Measurements from ENCODE around the gene KBTBD13. TPM values are rescaled to one million over a fixed set of nuclear protein-coding genes. Genes with fewer than 3 reads are reported as not detected.

KBTBD13 gene
- total RNA-seq, 1 experiment from 2014 or later, result not detected

DNA sequence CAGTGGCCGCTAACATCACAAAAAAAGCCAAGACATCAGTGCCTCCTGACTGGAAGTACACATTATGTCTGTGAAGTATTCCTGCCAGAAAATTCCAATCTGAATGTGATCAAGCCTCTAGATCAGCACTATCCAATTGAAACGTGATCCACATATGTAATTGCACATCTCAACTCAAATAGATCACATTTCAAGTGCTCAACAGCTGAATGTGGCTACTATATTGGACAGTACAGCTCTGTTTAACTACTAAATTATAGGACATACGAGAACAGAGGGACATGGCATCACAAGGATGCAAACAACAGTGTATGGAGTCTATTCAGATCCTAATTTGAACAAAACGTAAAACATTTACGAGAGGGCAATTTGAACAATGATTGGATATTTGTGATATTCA, 39.0 kb downstream of the KBTBD13 start:
- Histone ChIP-seq H3K27me3 (ENCODE audit: control insufficient read depth, insufficient read depth, low read length) (no peaks in the 10 kb centered on the region), H3K27ac (ENCODE audit: low read length) (no peak overlapping the region), H3K9me3 (ENCODE audit: control insufficient read depth, insufficient read depth, low read depth, low read length) (no peaks in the 10 kb centered on the region), H3K4me3 (ENCODE audit: low read depth in 2 of 2, low read length in 2 of 2) (no peak overlapping the region), H3K36me3 (ENCODE audit: control insufficient read depth, insufficient read depth, low read length) (peaks cover 12% of the 10 kb centered on the region), H3K4me1 (ENCODE audit: control insufficient read depth, insufficient read depth, low read length) (no peaks in the 10 kb centered on the region)
- CTCF ChIA-PET, result interaction anchor here (0.6 kb wide), 1 partner anchor 84 kb away, joined by 5 read pairs; no protein-coding TSS in a partner anchor
- ATAC-seq, result no peak
- TF ChIP-seq, protein P1, sequence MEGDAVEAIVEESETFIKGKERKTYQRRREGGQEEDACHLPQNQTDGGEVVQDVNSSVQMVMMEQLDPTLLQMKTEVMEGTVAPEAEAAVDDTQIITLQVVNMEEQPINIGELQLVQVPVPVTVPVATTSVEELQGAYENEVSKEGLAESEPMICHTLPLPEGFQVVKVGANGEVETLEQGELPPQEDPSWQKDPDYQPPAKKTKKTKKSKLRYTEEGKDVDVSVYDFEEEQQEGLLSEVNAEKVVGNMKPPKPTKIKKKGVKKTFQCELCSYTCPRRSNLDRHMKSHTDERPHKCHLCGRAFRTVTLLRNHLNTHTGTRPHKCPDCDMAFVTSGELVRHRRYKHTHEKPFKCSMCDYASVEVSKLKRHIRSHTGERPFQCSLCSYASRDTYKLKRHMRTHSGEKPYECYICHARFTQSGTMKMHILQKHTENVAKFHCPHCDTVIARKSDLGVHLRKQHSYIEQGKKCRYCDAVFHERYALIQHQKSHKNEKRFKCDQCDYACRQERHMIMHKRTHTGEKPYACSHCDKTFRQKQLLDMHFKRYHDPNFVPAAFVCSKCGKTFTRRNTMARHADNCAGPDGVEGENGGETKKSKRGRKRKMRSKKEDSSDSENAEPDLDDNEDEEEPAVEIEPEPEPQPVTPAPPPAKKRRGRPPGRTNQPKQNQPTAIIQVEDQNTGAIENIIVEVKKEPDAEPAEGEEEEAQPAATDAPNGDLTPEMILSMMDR (IDR thresholded peaks at IDR 0.05), result no peak
- TF ChIP-seq, protein P2, sequence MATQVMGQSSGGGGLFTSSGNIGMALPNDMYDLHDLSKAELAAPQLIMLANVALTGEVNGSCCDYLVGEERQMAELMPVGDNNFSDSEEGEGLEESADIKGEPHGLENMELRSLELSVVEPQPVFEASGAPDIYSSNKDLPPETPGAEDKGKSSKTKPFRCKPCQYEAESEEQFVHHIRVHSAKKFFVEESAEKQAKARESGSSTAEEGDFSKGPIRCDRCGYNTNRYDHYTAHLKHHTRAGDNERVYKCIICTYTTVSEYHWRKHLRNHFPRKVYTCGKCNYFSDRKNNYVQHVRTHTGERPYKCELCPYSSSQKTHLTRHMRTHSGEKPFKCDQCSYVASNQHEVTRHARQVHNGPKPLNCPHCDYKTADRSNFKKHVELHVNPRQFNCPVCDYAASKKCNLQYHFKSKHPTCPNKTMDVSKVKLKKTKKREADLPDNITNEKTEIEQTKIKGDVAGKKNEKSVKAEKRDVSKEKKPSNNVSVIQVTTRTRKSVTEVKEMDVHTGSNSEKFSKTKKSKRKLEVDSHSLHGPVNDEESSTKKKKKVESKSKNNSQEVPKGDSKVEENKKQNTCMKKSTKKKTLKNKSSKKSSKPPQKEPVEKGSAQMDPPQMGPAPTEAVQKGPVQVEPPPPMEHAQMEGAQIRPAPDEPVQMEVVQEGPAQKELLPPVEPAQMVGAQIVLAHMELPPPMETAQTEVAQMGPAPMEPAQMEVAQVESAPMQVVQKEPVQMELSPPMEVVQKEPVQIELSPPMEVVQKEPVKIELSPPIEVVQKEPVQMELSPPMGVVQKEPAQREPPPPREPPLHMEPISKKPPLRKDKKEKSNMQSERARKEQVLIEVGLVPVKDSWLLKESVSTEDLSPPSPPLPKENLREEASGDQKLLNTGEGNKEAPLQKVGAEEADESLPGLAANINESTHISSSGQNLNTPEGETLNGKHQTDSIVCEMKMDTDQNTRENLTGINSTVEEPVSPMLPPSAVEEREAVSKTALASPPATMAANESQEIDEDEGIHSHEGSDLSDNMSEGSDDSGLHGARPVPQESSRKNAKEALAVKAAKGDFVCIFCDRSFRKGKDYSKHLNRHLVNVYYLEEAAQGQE (IDR thresholded peaks at IDR 0.05; ENCODE audit: insufficient read depth in 1 of 2, low read depth in 2 of 2, low read length in 1 of 2), result no peak
- no peak for TF ChIP-seq POLR2AphosphoS5 (IDR thresholded peaks at IDR 0.05; ENCODE audit: low read depth, low read length)
- no peak for TF ChIP-seq TCF7L2 (IDR thresholded peaks at IDR 0.05; ENCODE audit: low read depth, low read length)
- no peak for TF ChIP-seq SIN3A (IDR thresholded peaks at IDR 0.05; ENCODE audit: borderline replicate concordance, insufficient read depth, low read depth, low read length)
- POLR2A ChIA-PET, result interaction anchor here (0.6 kb wide), 1 partner anchor 71 kb away, joined by 5 read pairs; no protein-coding TSS in a partner anchor
- in situ Hi-C loops (cut with HindIII; ENCODE audit: low pct_unique_long_range_greater_than_20kb, low sequenced_read_pairs), result no loop called here
- no peak for DNase-seq (ENCODE audit: low read depth, low spot score)
- no TSS peak for BruUV-seq (replicated peaks)
- intact Hi-C loops (cut with micrococcal nuclease; ENCODE audit: unreplicated experiment), result no loop called here

Other genes with a start within 250 kb of the KBTBD13 start
- 11.1 TPM for gene PLEKHO2, start 234.8 kb upstream of the KBTBD13 start, total RNA-seq (2021; ENCODE audit: unreplicated experiment)
- 6.8 TPM for gene ANKDD1A, start 164.8 kb upstream of the KBTBD13 start, total RNA-seq (2021; ENCODE audit: unreplicated experiment)
- gene SPG21, start 86.8 kb upstream of the KBTBD13 start, total RNA-seq (2021; ENCODE audit: unreplicated experiment), result 124 TPM
- 19.4 TPM for gene MTFMT, start 47.1 kb upstream of the KBTBD13 start, total RNA-seq (2021; ENCODE audit: unreplicated experiment)
- 0.51 TPM for gene SLC51B, start 31.4 kb upstream of the KBTBD13 start, total RNA-seq (2021; ENCODE audit: unreplicated experiment)
- gene RASL12, start 8.8 kb upstream of the KBTBD13 start, total RNA-seq (2021; ENCODE audit: unreplicated experiment), result 0.67 TPM
- 1.7 TPM for gene UBAP1L, start 38.5 kb downstream of the KBTBD13 start, total RNA-seq (2021; ENCODE audit: unreplicated experiment)
- gene PDCD7, start 57.1 kb downstream of the KBTBD13 start, total RNA-seq (2021; ENCODE audit: unreplicated experiment), result 19.7 TPM
- 49.9 TPM for gene CLPX, start 108.6 kb downstream of the KBTBD13 start, total RNA-seq (2021; ENCODE audit: unreplicated experiment)
- gene CILP, start 134.7 kb downstream of the KBTBD13 start, total RNA-seq (2021; ENCODE audit: unreplicated experiment), result 0.08 TPM
- gene PARP16, start 210.1 kb downstream of the KBTBD13 start, total RNA-seq (2021; ENCODE audit: unreplicated experiment), result 15.4 TPM
- not detected for gene RNU5A-1, start 219.3 kb downstream of the KBTBD13 start, total RNA-seq (2021; ENCODE audit: unreplicated experiment)
- gene RNU5B-1, start 227.9 kb downstream of the KBTBD13 start, total RNA-seq (2021; ENCODE audit: unreplicated experiment), result not detected

All from Panc1 (cell line).